ENCODE measurements around the gene PPP2R1B. TPM values are rescaled to one million over a fixed set of nuclear protein-coding genes. Genes with fewer than 3 reads are reported as not detected.

PPP2R1B gene
- total and polyA plus RNA-seq, 2 of the 8 experiments (the other 6 are each of a cell fraction or from before 2014, with no cell fraction given): 25.8 to 87.0 TPM

DNA sequence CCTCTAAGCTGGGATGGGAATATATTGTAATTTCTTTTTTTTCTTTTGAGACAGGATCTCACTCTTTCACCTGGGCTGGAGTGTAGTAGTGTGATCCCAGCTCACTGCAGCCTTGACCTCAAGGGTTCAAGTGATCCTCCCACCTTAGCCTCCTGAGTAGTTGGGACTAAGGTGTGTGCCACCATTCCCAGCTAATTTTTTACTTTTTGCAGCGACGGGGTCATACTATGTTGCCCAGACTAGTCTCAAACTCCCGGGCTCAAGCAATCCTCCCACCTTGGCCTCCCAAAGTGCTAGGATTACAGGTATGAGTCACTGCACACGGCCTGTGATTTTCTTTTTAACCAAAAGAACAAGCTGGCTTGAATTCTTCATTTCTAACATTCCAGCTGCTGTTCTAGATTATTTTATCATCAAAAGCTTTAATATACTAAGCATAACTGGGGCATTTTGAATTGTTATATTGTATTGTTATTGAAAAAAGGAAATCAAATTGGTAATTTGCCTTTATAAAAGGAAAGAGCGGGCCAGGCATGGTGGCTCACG lies 26.8 kb upstream of the PPP2R1B start:
- H2BK15ac ChIP-seq (ENCODE audit: low read length): no peak overlapping the region
- no peak overlapping the region for H2BK12ac ChIP-seq (ENCODE audit: low read depth, low read length)
- no peak overlapping the region for H2BK120ac ChIP-seq (replicated peaks; ENCODE audit: low read depth, low read length)
- no peak overlapping the region for H2BK5ac ChIP-seq (ENCODE audit: low read depth, low read length)
- no peaks in the 10 kb centered on the region for H3K79me2 ChIP-seq (ENCODE audit: control insufficient read depth in 1 of 2, insufficient read depth in 2 of 2, low read length in 2 of 2)
- no peaks in the 10 kb centered on the region for H3K79me1 ChIP-seq (ENCODE audit: low read depth, low read length)
- H4K8ac ChIP-seq (ENCODE audit: extremely low read depth, insufficient read depth, low read length): no peak overlapping the region
- FAIRE-seq: no peak
- no peak overlapping the region for H3K4me3 ChIP-seq (ENCODE audit: extremely low read depth in 1 of 4, insufficient read depth in 2 of 4, low read depth in 3 of 4, low read length in 4 of 4)
- no peak overlapping the region for H3K4ac ChIP-seq (replicated peaks; ENCODE audit: insufficient read length, low read depth, low read length)
- 88% methylated on average over 6 of the region's 6 CpGs; no CpG with 5 or more reads in 1 of the 2 experiments for WGBS, 2 experiments (ENCODE audit: extremely low coverage in 1 of 2, insufficient coverage in 1 of 2, insufficient read length in 1 of 2, insufficient replicate concordance in 2 of 2, low coverage in 1 of 2, low lambda C conversion rate in 2 of 2, missing lambda C conversion rate in 1 of 2)
- H3K36me3 ChIP-seq (ENCODE audit: control insufficient read depth in 2 of 4, insufficient read depth in 4 of 4, low read length in 3 of 4): no peaks in the 10 kb centered on the region
- H3K4me1 ChIP-seq (replicated peaks in 1 of 4; ENCODE audit: control insufficient read depth in 3 of 4, insufficient read depth in 4 of 4, low read length in 3 of 4): no peaks in the 10 kb centered on the region
- H4K20me1 ChIP-seq (replicated peaks in 1 of 2; ENCODE audit: control insufficient read depth in 1 of 2, insufficient read depth in 2 of 2, low read length in 2 of 2): no peaks in the 10 kb centered on the region
- H3K27ac ChIP-seq (ENCODE audit: low read depth, low read length): no peak overlapping the region
- no peaks in the 10 kb centered on the region; the same call in 1 of the 2 replicates for H3K23me2 ChIP-seq (ENCODE audit: low read depth, low read length)
- H3K23ac ChIP-seq (ENCODE audit: insufficient read length): no peak overlapping the region
- H3K9me3 ChIP-seq (ENCODE audit: insufficient read depth in 2 of 2, low read depth in 1 of 2, low read length in 1 of 2): no peaks in the 10 kb centered on the region
- no peak overlapping the region for H3K4me2 ChIP-seq (ENCODE audit: insufficient read depth in 1 of 2, low read depth in 2 of 2, low read length in 2 of 2)
- H4K5ac ChIP-seq (ENCODE audit: insufficient read length, low read depth, low read length): no peak overlapping the region
- H3K18ac ChIP-seq (ENCODE audit: extremely low read depth, low read length): no peak overlapping the region
- H3K27me3 ChIP-seq (replicated peaks in 1 of 4; ENCODE audit: control insufficient read depth in 3 of 4, extremely low read depth in 1 of 4, insufficient read depth in 3 of 4, low read length in 3 of 4): peaks cover 0 to 1% (median 0%) of the 10 kb centered on the region in 4 experiments; a peak in 1 of 7 replicates
- TF ChIP-seq ZNF274 (IDR thresholded peaks at IDR 0.05; ENCODE audit: borderline replicate concordance, extremely low read depth, low read length) (no peak), POLR2A (IDR thresholded peaks at IDR 0.05; ENCODE audit: control extremely low read depth in 1 of 2, low read depth in 2 of 2, low read length in 2 of 2) (no peak), SP1 (IDR thresholded peaks at IDR 0.05; ENCODE audit: low read depth, low read length) (no peak)
- POLR2A ChIA-PET (ENCODE audit: partially characterized antibody): no interaction called here
- H3K56ac ChIP-seq (replicated peaks; ENCODE audit: insufficient read length, low read depth, low read length): no peak overlapping the region
- no peak for DNase-seq (ENCODE audit: low read depth in 1 of 2, low spot score in 2 of 2)
- H4K91ac ChIP-seq (replicated peaks; ENCODE audit: insufficient read length, low read length): no peak overlapping the region
- H2AK5ac ChIP-seq (ENCODE audit: low read depth, low read length): no peak overlapping the region
- no peak overlapping the region for H3K9ac ChIP-seq (replicated peaks in 1 of 4; ENCODE audit: extremely low read depth in 1 of 4, low read depth in 3 of 4, low read length in 3 of 4)
- no peak overlapping the region for H2BK20ac ChIP-seq (ENCODE audit: low read length)
- CTCF ChIA-PET (ENCODE audit: partially characterized antibody): interaction anchor here (0.7 to 1.9 kb wide), 9 partner anchors 11 to 206 kb away, joined by 3 to 6 read pairs (median 3); no protein-coding TSS in a partner anchor
- H2AFZ ChIP-seq (ENCODE audit: low read length): no peak overlapping the region
- H3K14ac ChIP-seq (ENCODE audit: insufficient read length): no peak overlapping the region

Measured in H1 (cell line).